GM18861 (cell line): ENCODE data around the gene CDH6.

ENCODE experiments used
- ATAC-seq: cut with Tn5 transposase; IDR thresholded peaks from one replicate; pipeline ENCODE4 v1.9.1; 2021; ENCODE audit not compliant: unreplicated experiment

Gene CDH6

GRCh38 chr5:31365776-31366175, 172.3 kb downstream of the CDH6 start:
- ATAC-seq = no peak

GRCh38 chr5:31366941-31367340, 173.5 kb downstream of the CDH6 start:
- no peak for ATAC-seq

DNA sequence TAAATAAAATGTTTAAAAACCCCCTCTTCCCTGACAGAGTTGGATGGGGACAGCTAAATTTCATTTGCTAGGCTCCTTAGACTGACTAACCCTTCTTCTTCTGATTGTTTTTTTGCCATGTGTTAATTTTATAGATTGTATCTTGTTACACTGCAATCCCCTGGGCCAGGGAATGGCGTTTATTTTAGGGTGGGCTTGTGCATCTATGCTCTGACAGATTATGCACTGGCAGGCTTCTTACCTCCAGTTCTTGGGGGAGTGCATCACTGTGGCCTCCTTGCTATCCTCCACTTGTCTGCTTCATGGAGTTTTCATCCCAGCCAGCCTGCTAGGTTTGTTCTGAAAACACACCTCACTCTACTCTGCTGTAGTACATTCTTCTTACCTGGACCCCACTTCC, 178.6 kb downstream of the CDH6 start:
- no peak for ATAC-seq

- ATAC-seq = no peak
Observed at GRCh38 chr5:31375999-31376720, 182.7 kb downstream of the CDH6 start.

DNA sequence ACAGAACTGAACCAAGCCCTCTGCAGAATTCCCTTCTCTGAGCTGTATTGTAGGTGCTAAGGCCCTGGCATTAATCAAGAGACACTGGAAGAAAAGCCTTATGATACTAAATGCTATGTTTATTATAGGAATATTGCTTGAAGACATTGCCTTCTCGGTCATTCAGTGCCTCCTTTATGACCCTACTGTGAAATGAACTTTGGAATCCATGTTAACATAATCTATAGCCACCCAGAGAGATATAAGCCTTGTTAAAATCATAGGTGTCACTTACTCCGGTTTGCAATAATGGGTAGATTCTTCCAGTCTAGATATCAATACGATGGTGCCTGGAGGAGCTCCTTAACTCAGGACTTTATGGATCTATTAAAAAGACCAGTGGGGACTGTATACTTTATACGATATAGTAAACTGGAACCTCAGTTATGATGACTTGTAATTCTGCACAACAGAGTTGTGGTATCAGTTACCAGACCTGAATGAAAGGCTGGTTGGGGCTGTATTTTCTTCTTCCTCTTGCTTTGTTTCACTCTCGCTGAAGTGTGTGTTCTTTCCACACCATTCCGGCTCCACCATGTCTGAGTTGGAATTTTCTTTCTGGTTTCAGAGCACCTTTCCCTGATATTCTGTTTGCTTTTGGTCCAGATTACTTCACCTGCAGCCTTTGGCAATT, 183.9 kb downstream of the CDH6 start:
- no peak for ATAC-seq

DNA sequence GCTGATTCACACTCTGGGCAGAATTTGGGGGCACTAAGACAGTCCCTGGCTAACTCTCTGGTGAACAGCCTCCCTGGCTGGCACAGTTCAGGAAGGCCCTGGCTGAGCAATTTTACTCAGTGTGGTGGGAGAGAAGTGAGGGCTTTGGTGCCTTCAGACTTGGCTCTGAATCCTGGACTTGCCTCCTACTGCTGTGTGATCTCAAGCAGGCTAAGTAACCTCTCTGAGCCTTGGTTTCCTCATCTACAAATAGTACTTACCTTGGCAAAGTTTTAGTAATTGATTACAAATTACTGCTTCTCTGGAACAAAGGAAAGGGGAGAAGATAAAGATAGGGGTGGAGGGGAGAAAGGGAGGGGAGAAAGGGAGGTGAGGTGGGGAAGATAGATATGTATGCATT, 184.7 kb downstream of the CDH6 start:
- no peak for ATAC-seq
